DND-41 (cell line): ENCODE results near the gene HOXA3.

Experiments used
- ATAC-seq: fragments of 200-7000 bp; cut with Tn5 transposase; 3 replicates; pipeline ENCODE4 v1.9.1; 2021; ENCODE audit warnings: low read depth; ENCODE audit not compliant: insufficient read depth
- DNase-seq: peaks from one replicate; pipeline ENCODE4 v3.0.0-alpha.2; 2020
- H2AFZ ChIP-seq: 2 replicates; pipeline ENCODE4 v1.6.0; 2012; ENCODE audit warnings: low read depth, low read length
- H3K27ac ChIP-seq: 2 replicates; pipeline ENCODE4 v1.5.1; 2012; ENCODE audit warnings: low read length, inconsistent platforms
- H3K27me3 ChIP-seq: fragments of 200-600 bp; sonication (generic); 2 replicates; pipeline ENCODE4 v1.6.0; 2012; ENCODE audit warnings: low read length, mild to moderate bottlenecking, inconsistent platforms; ENCODE audit not compliant: insufficient read depth, poor library complexity
- H3K36me3 ChIP-seq: 2 replicates; pipeline ENCODE4 v1.5.1; 2012; ENCODE audit warnings: low read length, inconsistent platforms; ENCODE audit not compliant: insufficient read depth
- H3K4me1 ChIP-seq: 2 replicates; pipeline ENCODE4 v1.5.1; 2012; ENCODE audit warnings: mild to moderate bottlenecking, low read length; ENCODE audit not compliant: insufficient read depth
- H3K4me2 ChIP-seq: 2 replicates; pipeline ENCODE4 v1.6.0; 2012; ENCODE audit warnings: mild to moderate bottlenecking, moderate library complexity, low read length, inconsistent platforms; ENCODE audit not compliant: insufficient read depth
- H3K4me3 ChIP-seq, 2 experiments: fragments of 200-600 bp in 1 of 2; shearing (Covaris generic) in 1 of 2; 2 replicates each; pipeline ENCODE4 v1.5.1; 2012 to 2016; ENCODE audit warnings: inconsistent platforms in 2 of 2, low read length in 2 of 2, mild to moderate bottlenecking in 2 of 2, low read depth in 1 of 2, moderate library complexity in 1 of 2
- H3K79me2 ChIP-seq: 2 replicates; pipeline ENCODE4 v1.6.0; 2012; ENCODE audit warnings: low read length, inconsistent platforms; ENCODE audit not compliant: insufficient read depth
- H3K9ac ChIP-seq: 2 replicates; pipeline ENCODE4 v1.6.0; 2012; ENCODE audit warnings: low read depth, mild to moderate bottlenecking, inconsistent platforms, low read length, moderate library complexity
- H3K9me3 ChIP-seq: 2 replicates; pipeline ENCODE4 v1.5.1; 2012; ENCODE audit warnings: low read length, moderate library complexity, mild to moderate bottlenecking, inconsistent platforms; ENCODE audit not compliant: insufficient read depth, severe bottlenecking
- H4K20me1 ChIP-seq: 2 replicates; pipeline ENCODE4 v1.6.0; 2012; ENCODE audit warnings: low read length; ENCODE audit not compliant: insufficient read depth
- CTCF ChIP-seq: IDR thresholded peaks from 2 replicates; pipeline ENCODE4 v1.5.1; 2012; ENCODE audit warnings: borderline replicate concordance, low read length, moderate library complexity, mild to moderate bottlenecking; ENCODE audit not compliant: poor library complexity, severe bottlenecking; ENCODE audit errors: extremely low read depth
- EZH2 ChIP-seq: IDR thresholded peaks from 3 replicates; pipeline ENCODE4 v1.6.1; 2012; ENCODE audit warnings: borderline replicate concordance, low read depth, mild to moderate bottlenecking, moderate library complexity, low read length, inconsistent platforms; ENCODE audit not compliant: severe bottlenecking

HOXA3 gene

DNA sequence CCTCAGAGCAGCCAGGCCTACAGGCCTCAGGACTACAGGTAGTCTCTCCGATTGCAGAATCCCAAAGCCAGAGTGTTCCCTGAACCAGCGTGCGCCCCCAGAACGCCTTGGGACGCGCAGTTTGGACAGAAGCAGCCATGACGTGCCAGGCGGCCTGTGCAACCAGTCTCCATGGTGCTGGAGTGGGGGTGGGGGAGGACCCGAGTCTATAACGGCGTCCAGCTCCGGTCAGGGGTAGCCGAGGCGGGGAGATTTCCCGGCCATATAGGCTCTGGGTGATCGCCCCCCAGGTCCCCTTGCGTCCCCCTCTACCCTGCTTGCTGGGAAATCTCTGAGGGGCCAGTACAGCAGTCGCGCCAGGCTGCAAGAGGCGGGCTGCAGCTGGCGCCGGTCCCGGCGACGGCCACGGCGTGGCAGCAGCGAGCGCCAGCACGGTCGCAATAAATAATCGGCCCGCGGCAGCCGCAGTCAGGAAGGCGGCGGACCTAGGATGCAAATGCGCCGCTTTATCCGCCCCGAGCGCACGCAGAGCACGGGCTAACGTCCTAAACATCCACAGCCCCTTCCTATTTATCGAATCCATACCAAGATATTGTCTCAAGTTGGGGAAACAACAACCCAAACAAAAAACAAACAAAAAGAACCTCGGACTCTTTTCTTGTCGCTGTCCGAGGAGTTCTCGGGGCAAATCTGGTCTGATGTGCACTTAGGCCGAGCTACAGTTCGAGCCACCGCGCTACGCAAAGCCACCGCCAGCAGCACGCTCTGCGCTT, 1.6 kb downstream of the HOXA3 start:
- Histone ChIP-seq H3K36me3 (peaks cover 6% of the 10 kb centered on the region; the same call in 1 of the 2 replicates), H3K9me3 (no peaks in the 10 kb centered on the region), H4K20me1 (no peaks in the 10 kb centered on the region), H3K79me2 (peaks cover 36% of the 10 kb centered on the region), H3K4me2 (peak overlapping the region; percentile 69), H3K27ac (peak overlapping the region; percentile 80), H3K4me1 (peaks cover 38% of the 10 kb centered on the region), H2AFZ (peak overlapping the region; percentile 82), H3K27me3 (no peaks in the 10 kb centered on the region), H3K4me3 (peak overlapping the region; percentile 27 to 64), H3K9ac (peak overlapping the region; percentile 73)
- ATAC-seq (peak; percentile 84), DNase-seq (peak; percentile 73)
- peak; percentile 74 for TF ChIP-seq CTCF
- no peak for TF ChIP-seq EZH2

DNA sequence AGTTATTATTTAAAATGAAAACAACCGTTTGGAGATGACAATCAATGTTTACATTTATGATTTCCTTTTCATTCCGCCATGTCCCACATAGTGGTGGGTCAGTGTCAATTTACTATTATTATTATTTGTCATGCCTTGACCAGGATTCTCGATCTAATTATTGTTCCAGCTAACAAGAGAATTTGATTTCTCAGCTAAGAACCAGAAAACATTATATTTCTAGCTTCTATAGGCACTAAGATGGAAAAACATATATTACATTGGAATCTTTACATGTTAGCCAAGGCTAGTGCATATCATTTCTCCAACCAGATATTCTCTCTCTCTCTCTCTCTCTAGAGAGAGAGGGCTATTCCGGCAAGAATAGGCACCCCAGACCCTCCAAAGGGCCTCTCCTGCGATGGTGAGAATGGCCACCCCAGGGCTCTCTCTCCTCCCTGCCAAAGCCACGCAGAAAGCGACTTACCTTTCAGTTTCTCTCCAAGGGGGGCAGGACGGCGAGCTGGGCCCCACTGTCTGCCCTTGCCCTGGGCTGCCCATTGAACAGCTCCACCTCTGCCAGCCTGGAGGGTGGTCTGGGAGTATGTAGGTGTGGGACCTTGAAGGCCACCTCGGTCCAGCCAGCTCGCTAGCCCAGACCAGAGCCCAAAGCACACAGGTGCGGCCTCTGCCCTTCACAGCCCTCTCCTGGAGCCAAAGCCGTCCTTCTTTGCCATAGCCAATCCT, 2.4 kb downstream of the HOXA3 start:
- peak overlapping the region; percentile 80 for H3K27ac ChIP-seq
- peaks cover 28% of the 10 kb centered on the region for H3K79me2 ChIP-seq
- H3K4me1 ChIP-seq, result peaks cover 31% of the 10 kb centered on the region
- peaks cover 9% of the 10 kb centered on the region; the same call in 1 of the 2 replicates for H3K36me3 ChIP-seq
- no peaks in the 10 kb centered on the region for H3K27me3 ChIP-seq
- ATAC-seq, result peak; percentile 62
- DNase-seq, result no peak
- H4K20me1 ChIP-seq, result no peaks in the 10 kb centered on the region
- H3K4me3 ChIP-seq, result peak overlapping the region; percentile 27 to 64
- TF ChIP-seq EZH2, result no peak
- TF ChIP-seq CTCF, result no peak
- H3K4me2 ChIP-seq, result peak overlapping the region; percentile 69
- peak overlapping the region; percentile 82 for H2AFZ ChIP-seq
- H3K9me3 ChIP-seq, result no peaks in the 10 kb centered on the region
- peak overlapping the region; percentile 73 for H3K9ac ChIP-seq

DNA sequence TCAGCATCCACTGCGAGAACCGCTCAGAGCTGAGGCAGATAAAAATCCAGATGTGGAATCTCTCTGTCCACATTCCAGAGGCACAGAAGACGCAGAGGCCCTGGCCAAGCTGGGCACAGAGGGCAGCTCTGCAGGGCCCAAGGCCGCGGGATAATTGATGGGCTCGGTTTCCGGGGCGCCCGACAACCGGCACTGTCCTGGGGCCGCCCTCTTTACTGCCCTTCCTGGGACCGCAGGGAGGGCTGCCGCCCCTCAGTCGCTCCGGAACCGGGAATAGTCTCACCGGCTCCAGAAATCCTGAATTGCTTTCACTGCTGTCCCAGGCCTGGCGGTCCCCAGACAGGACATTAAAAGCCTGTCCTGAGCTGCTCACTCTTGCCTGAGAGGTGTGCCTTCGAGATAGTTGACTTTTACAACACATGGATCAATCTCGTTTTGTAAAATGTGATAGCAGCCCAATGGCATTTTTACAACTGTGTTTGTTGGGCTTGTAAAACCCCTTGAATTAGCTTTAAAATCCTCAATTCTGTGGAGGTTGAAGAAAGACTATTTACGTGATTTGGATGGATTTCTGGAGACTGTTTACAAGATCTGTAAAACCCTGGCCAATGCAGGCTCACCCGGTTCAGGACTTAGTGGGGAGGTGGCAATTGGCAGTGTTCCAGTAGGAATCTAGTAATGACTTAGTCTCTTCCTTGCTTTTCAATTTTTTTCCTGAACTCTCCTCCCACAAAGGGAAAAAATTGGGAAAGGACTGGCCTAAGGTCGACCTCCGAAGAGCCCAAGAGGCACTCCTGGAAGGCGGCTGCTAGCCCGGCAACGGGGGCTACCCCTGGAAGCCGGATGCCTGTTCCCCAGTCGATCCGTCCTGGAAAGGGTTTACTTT, 3.4 kb downstream of the HOXA3 start:
- DNase-seq, result no peak
- Histone ChIP-seq H3K9me3 (no peaks in the 10 kb centered on the region), H3K4me1 (peaks cover 28% of the 10 kb centered on the region), H2AFZ (0 out of 2 replicates have a peak overlapping the region, but pooled peaks have one; percentile 29), H3K27ac (peak overlapping the region; percentile 80; the same call in 1 of the 2 replicates), H3K27me3 (no peaks in the 10 kb centered on the region), H3K4me2 (peak overlapping the region; percentile 69), H3K4me3 (peak overlapping the region in 1 of 2 experiments; percentile 64; a peak in 2 of 4 replicates), H4K20me1 (no peaks in the 10 kb centered on the region), H3K36me3 (peaks cover 9% of the 10 kb centered on the region; the same call in 1 of the 2 replicates), H3K9ac (peak overlapping the region; percentile 73), H3K79me2 (peaks cover 28% of the 10 kb centered on the region)
- no peak for TF ChIP-seq CTCF
- no peak for TF ChIP-seq EZH2
- no peak for ATAC-seq
